Left lung (tissue), 10 donors: ENCODE data around the gene FAM221A. TPM values are rescaled to one million over a fixed set of nuclear protein-coding genes. Genes with fewer than 3 reads are reported as not detected.
"Not testable (repeated sequence)": the region's sequence is repeated elsewhere in the genome, so short reads cannot be mapped to it uniquely, and the experiment has no call there.

Experiments used
- ATAC-seq: fragments of 200-7000 bp; cut with Tn5 transposase; one replicate; pipeline ENCODE4 v1.9.1; 2020; ENCODE audit warnings: moderate library complexity
- DNase-seq, 4 donors: peaks; one replicate each; pipeline ENCODE4 v3.0.0-alpha.2; 2013 to 2020
- H3K27ac ChIP-seq, 2 donors: fragments of 200-600 bp; sonication (generic) in 1 of 2; one replicate each; pipeline versions ENCODE4 v1.5.0 to v1.8.0; 2020 to 2021
- H3K27me3 ChIP-seq, 2 donors: fragments of 200-600 bp; sonication (generic) in 1 of 2; one replicate each; pipeline versions ENCODE4 v1.5.0 to v1.8.0; 2020 to 2021
- H3K36me3 ChIP-seq, 2 donors: fragments of 200-600 bp; sonication (generic) in 1 of 2; one replicate each; pipeline versions ENCODE4 v1.5.0 to v1.8.0; 2020 to 2021
- H3K4me1 ChIP-seq, 2 donors: fragments of 200-600 bp; one replicate each; pipeline ENCODE4 v1.8.0; 2021
- H3K4me3 ChIP-seq, 2 donors: fragments of 200-600 bp; sonication (generic) in 1 of 2; one replicate each; pipeline versions ENCODE4 v1.5.0 to v1.8.0; 2020 to 2021; ENCODE audit warnings: mild to moderate bottlenecking in 1 of 2
- H3K9me3 ChIP-seq, 2 donors: fragments of 200-600 bp; sonication (generic) in 1 of 2; one replicate each; pipeline versions ENCODE4 v1.5.0 to v1.8.0; 2020 to 2021
- intact Hi-C, 2 donors: fragments of 100-400 bp; cut with DNase I; formaldehyde crosslinking; loops; one replicate each; pipeline versions ENCODE4 v1.11.2 to v1.14.2; 2022
- polyA plus RNA-seq, 6 donors: library from polyadenylated mRNA; unstranded; fragments of 120-200 nt; gene quantifications; one replicate each; pipeline ENCODE4 v1.2.1, GENCODE V29; 2013; ENCODE audit not compliant: insufficient read length in 6 of 6
- total RNA-seq, 2 donors: library from RNA; stranded (reverse); fragmentation: NEBNext Ultra II Directional; extraction: Animal tissue kit (Norgen Biotek cat#: 25700); gene quantifications; one replicate each; pipeline ENCODE4 v1.2.1, GENCODE V29; 2021
- TF ChIP-seq, protein P1 (sequence below), 2 donors: fragments of 200-600 bp; sonication (generic) in 1 of 2; IDR thresholded peaks; one replicate each; pipeline versions ENCODE4 v1.5.0 to v1.8.0; 2021; ENCODE audit warnings: antibody characterized with exemption in 2 of 2
- donor health status: DM: no; HTN: yes; CAD: no.
- donor health status: DM: no; HTN: no; CAD: no.

Gene FAM221A
- total and polyA plus RNA-seq, 8 donors = 7.6 to 19.0 (median 15.4) TPM

DNA sequence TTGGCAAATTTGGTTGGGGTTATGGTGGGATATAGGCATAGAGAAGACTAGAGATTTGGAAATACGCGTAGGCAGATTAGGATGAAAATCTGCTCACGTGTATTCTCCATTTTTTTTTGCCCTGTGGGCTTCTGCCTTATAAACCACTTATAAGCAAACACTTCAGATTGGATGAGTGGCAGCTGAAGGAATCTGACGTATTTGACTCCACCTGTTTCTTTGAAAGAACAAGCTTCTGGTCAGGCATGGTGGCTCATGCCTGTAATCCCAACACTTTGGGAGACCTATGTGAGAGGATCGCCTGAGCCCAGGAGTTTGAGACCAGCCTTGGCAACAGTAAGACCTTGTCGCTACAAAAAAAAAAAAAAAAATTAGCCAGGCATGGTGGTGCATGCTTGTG, 35.1 kb downstream of the FAM221A start:
- H3K4me1 ChIP-seq = no peaks in the 10 kb centered on the region
- ATAC-seq (peak; percentile 72), DNase-seq (peak in 1 of 4 donors; percentile 9)
- no peak overlapping the region for H3K27ac ChIP-seq
- no peaks in the 10 kb centered on the region for H3K36me3 ChIP-seq
- TF ChIP-seq, protein P1, sequence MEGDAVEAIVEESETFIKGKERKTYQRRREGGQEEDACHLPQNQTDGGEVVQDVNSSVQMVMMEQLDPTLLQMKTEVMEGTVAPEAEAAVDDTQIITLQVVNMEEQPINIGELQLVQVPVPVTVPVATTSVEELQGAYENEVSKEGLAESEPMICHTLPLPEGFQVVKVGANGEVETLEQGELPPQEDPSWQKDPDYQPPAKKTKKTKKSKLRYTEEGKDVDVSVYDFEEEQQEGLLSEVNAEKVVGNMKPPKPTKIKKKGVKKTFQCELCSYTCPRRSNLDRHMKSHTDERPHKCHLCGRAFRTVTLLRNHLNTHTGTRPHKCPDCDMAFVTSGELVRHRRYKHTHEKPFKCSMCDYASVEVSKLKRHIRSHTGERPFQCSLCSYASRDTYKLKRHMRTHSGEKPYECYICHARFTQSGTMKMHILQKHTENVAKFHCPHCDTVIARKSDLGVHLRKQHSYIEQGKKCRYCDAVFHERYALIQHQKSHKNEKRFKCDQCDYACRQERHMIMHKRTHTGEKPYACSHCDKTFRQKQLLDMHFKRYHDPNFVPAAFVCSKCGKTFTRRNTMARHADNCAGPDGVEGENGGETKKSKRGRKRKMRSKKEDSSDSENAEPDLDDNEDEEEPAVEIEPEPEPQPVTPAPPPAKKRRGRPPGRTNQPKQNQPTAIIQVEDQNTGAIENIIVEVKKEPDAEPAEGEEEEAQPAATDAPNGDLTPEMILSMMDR (IDR thresholded peaks at IDR 0.05) = no peak
- no peaks in the 10 kb centered on the region for H3K27me3 ChIP-seq
- no peak overlapping the region for H3K4me3 ChIP-seq
- intact Hi-C loops = loop anchor here in 1 of 2 donors (10.0 kb wide), 1 partner anchor 170 kb away; no protein-coding TSS in a partner anchor
- no peaks in the 10 kb centered on the region for H3K9me3 ChIP-seq

DNA sequence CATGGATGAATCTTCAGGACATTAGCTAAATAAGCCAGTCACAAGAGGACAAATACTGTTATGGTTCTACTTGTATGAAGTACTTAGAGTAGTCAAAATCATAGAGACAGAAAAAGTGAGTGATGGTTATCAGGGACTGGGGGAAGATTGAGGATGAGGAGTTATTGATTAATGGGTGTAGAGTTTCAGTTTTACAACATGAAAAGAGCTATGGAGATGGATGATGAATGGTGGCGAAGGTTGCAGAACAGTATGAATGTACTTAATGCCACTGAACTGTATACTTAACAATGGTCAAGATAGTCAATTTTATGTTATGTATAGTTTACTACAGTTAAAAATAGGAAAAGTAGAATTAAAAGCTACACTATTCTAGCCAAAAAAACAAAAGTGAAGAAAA, 37.8 kb downstream of the FAM221A start:
- intact Hi-C loops = loop anchor here in 1 of 2 donors (10.0 kb wide), 1 partner anchor 173 kb away; no protein-coding TSS in a partner anchor

DNA sequence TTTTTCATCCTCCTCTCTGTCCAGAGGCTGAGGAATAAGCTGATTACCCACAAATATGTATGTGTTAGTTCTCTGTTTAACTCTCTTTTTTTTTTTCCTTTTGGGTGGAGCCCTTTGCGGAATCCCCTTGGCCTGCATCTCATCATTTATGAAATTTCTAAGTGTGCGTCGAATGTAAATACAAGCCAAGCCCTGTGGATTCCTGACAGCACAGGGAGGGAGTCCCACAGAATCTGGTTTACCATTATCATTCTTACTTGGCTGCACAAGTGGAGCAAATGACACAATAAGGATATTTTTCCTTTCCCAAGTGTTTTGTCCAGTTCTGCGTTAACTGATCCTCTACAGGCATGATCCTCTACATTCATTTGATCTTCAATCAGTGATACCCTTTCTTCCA, 41.5 kb downstream of the FAM221A start:
- Histone ChIP-seq H3K27ac (no peak overlapping the region), H3K4me1 (no peaks in the 10 kb centered on the region), H3K27me3 (no peaks in the 10 kb centered on the region), H3K36me3 (no peaks in the 10 kb centered on the region), H3K4me3 (no peak overlapping the region), H3K9me3 (no peaks in the 10 kb centered on the region)
- intact Hi-C loops = no loop called here
- ATAC-seq = no peak
- DNase-seq = no peak
- TF ChIP-seq, protein P1 (IDR thresholded peaks at IDR 0.05) = no peak

More for the DNA sequence above, 37.8 kb downstream of the FAM221A start:
- H3K9me3 ChIP-seq = no peaks in the 10 kb centered on the region
- H3K4me1 ChIP-seq = no peaks in the 10 kb centered on the region
- ATAC-seq (no peak), DNase-seq (no peak)
- no peaks in the 10 kb centered on the region for H3K27me3 ChIP-seq
- no peak overlapping the region for H3K4me3 ChIP-seq
- H3K27ac ChIP-seq = no peak overlapping the region
- no peaks in the 10 kb centered on the region for H3K36me3 ChIP-seq
- TF ChIP-seq, protein P1 (IDR thresholded peaks at IDR 0.05) = no peak

DNA sequence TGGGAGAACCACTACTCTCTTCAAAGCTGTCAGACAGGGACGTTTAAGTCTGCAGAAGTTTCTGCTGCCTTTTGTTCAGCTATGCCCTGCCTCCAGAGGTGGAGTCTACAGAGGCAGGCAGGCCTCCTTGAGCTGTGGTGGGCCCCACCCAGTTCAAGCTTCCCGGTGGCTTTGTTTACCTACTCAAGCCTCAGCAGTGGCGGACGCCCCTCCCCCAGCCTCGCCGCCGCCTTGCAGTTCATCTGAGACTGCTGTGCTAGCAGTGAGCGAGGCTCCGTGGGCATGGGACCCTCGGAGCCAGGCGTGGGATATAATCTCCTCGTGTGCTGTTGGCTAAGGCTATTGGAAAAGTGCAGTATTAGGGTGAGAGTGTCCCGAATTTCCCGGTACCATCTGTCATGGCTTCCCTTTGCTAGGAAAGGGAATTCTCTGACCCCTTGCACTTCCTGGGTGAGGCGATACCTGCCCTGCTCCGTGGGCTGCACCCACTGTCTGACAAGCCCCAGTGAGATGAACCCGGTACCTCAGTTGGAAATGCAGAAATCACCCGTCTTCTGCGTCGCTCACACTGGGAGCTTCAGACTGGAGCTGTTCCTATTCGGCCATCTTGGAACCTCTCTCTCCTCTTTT, 42.7 kb downstream of the FAM221A start:
- H3K4me1 ChIP-seq, intact Hi-C loops, H3K36me3 ChIP-seq, H3K9me3 ChIP-seq, H3K27ac ChIP-seq, H3K4me3 ChIP-seq, ATAC-seq, H3K27me3 ChIP-seq: not testable (repeated sequence)
- peak in 2 of 4 donors; percentile 63 to 82 for DNase-seq

DNA sequence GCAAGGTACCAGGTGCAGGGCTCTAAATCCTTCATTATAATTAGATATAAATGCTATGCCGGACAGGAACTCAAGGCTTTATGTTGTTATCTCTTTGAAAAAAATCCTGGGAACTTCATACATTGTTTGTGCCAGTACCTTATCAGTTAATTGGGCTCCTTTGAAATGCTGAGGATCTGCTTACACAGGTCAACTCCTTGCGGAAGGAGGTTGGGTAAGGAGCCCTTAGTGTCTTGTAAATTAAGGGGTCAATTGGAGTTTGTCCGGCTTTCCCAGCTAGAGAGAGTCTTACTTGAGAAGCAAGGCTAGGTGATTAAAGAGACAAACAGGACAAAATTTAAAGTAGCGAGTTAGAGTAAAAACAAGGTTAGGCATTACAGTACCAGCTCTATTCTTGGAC, 44.1 kb downstream of the FAM221A start:
- H3K9me3 ChIP-seq, ATAC-seq, H3K27me3 ChIP-seq, H3K4me3 ChIP-seq, intact Hi-C loops, H3K27ac ChIP-seq, H3K4me1 ChIP-seq, DNase-seq, H3K36me3 ChIP-seq: not testable (repeated sequence)

DNA sequence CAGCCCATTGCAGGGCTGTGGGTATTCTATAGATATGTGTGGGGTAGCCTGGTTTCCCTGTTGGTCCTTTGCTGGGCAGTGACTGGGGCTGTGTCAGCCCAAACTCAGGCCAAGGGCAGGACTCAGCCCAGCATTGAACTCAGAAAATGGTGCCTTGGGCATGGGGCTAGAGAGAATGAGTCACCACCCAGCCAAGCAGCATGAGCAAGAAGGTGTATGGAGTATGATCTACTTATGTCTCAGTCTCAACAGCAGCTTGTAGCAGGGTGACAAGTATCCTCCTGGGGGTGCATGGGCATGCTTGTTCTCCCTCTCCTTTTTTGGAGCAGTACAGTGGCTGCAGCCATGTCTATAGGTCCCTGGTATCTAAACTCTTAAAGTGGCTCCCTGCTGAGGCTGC, 62.1 kb downstream of the FAM221A start:
- H3K9me3 ChIP-seq = peaks cover 0 to 46% of the 10 kb centered on the region in 2 donors
- no peaks in the 10 kb centered on the region for H3K36me3 ChIP-seq
- H3K27ac ChIP-seq = no peak overlapping the region
- DNase-seq = no peak
- TF ChIP-seq, protein P1 (IDR thresholded peaks at IDR 0.05) = no peak
- H3K4me1 ChIP-seq = no peaks in the 10 kb centered on the region
- H3K4me3 ChIP-seq = no peak overlapping the region
- intact Hi-C loops = no loop called here
- ATAC-seq = no peak
- no peaks in the 10 kb centered on the region for H3K27me3 ChIP-seq
